Measurements from ENCODE around the gene DLGAP3. TPM values are rescaled to one million over a fixed set of nuclear protein-coding genes. Genes with fewer than 3 reads are reported as not detected.

The DLGAP3 gene
- total RNA-seq, 1 experiment from 2014 or later: under 0.01 TPM

- DNase-seq (ENCODE audit: low read depth): no peak
Observed at GRCh38 chr1:34905098-34905459, 24.4 kb downstream of the DLGAP3 start.

DNA sequence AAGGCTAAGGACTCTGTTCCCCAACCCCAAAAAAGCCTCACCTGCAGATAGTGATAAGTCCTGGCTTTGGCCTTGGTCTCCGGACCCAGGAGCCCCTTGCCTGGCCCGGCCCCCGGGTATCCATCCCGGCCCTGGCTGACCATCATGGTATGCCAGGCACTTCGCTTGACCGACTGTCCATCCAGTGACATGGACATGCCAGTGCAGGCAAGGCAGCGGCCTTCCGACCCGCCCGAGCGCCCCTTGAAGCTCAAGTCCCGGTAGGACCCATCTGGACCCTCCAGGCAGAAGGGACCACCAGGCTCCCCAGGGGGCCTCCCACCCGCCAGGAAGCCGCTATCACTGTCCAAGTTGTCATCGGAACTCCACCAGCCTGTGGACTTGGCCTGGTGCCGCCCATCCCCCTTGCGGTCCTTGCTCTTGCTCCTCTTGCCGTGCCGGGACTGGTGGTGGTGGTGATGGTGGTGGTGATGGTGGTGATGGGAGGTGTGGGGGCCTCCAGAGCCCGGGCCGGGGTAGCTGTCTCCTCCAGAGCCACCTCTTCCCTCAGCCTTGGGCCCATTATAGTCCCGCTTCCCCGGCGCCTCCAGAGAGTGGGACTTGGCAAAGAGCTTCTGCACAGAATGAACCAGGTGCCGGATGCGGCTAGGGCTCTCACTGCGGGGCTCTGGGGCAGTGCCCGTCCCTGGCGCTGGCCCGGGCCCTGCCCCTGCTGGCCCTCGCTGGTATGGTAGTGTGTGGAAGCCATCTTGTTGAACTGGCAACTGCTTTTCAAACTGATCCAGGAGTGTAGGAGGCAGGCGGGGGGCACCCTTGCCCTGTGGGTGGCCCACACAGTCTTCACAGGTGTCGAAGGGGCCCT lies 25.0 kb downstream of the DLGAP3 start:
- DNase-seq (ENCODE audit: low read depth): no peak

DNA sequence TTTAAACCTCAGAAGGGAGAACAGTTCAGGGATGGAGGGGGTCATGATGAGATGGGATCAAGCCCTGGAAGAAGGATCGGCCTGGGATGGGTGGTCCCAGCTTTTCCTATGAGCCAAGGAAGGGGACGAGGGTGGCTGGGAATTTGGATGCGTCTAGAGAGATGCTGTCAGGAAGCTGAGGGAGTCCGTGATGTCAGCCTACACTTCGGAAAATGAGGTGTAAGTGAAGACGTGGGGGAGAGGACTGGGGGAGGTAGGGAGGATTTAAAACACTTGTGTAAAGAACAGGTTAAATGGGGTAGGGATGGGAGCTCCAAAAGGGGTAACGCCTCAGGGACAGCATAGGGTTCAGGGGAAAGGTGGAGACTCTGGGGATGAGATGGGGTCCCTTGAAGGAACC lies 27.5 kb downstream of the DLGAP3 start:
- DNase-seq (ENCODE audit: low read depth): no peak

DNA sequence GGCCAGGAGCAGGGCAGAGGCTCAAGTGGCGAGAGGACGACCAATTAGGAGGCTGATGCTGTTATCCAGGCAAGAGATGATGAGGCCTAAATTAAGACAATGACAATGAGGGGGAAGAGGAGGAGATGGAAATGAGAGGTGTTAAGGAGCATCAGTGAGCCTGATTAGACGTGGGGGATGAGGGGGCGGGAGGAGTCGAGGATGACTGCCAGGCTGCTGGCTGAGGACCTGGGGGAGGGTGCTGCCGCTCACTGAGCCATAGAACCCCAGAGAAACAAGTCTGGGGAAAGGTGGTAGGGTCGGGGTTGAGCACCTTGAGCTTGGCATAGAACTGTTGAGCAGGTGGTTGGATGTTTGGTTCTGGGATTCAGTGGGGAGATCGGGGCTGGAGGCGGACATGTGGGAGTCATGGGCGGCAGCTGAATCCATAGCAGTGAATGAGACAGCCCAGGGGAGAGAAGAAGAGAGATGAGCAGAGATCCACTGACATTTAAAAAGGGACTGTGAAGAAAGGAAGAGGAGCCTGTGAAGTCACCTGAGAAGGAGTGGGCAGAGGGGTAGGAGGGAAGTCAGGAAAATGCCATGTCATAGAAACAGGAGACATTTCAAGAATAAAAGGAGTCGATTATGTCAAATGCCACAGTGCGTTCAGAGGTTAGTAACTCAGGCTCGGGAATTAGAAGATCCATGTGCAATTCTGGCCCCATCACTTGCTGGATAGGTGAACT lies 28.5 kb downstream of the DLGAP3 start:
- no peak for DNase-seq (ENCODE audit: low read depth)

DNA sequence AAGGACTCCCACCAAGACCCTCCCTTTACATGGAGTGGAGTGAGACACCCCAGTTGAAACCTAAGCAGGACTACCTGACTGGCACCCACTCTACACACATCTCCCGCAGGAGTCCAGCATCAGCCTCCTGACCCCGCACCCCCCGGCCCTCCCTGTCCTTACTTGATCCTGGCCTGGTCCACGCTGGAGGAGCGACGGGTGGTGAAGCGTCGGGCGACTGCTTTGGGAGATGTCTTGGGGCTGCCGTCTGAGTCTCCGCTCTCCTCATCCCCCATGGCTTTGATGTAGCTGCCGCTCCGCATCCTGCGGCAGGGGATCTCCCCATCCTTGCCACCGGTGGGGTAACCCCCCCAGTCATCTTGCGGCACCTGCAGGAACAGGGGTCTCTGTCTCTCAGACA lies 29.5 kb downstream of the DLGAP3 start:
- DNase-seq (ENCODE audit: low read depth): no peak

DNA sequence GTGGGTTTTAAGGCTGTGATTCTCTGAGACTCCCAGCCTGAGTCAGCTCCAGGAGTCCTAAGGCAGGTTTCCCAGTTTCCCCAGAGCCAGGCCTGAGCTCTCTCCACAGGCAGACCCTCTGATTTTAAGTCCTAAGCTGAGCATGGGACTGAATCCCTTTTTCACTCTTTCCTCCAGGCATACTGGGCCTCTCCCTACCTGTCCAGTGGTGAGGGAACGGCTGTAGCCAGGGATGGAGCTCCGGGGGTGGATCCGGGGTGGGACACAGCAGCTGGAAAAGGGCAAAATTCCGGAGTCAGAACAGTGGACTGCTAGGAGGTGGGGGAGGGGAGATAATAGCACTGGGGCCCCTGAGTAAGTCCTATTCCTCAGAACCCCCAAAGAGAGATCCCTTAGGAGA lies 30.0 kb downstream of the DLGAP3 start:
- no peak for DNase-seq (ENCODE audit: low read depth)

DNA sequence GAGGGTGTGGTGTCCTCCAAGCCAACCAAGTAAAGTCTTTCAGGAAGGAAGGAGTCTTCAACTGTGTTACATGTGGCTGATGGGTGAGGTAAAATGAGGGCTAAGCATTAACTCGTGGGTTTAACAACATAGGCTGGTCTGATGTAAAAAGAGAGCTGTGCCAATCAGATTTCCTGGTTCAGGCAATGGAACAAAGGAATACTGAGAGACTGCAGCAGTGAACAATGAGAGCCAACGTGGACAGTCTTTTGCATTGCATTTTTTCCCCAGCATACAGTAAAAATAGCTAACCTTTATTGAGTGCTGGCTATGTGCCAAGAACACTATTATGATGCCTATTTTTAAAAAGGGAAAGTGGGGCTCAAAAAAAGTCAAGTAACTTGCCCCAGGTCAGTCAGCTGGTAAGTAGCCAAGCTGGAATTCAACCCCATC lies 31.1 kb downstream of the DLGAP3 start:
- DNase-seq (ENCODE audit: low read depth): no peak

DNA sequence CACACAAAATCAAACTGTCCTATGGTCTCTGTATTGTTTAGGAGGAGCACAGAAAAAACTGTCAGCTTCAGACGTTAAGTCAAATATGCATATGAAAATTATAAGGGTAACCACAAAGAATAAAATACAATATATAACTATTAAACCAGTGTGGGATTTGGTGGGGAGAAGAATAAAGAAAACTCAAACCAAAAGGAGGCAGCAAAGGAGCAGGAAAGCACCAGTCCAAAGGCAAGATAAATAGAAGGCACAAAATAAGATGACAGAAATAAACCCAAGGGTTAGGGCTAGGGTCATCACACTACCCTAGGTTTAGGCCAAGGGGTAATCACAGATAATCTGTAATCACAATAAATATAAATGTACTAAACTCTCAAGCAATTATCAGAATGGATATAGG lies 32.8 kb downstream of the DLGAP3 start:
- no peak for DNase-seq (ENCODE audit: low read depth)

- DNase-seq (ENCODE audit: low read depth): no peak
Observed at GRCh38 chr1:34889705-34890104, 39.7 kb downstream of the DLGAP3 start.

DNA sequence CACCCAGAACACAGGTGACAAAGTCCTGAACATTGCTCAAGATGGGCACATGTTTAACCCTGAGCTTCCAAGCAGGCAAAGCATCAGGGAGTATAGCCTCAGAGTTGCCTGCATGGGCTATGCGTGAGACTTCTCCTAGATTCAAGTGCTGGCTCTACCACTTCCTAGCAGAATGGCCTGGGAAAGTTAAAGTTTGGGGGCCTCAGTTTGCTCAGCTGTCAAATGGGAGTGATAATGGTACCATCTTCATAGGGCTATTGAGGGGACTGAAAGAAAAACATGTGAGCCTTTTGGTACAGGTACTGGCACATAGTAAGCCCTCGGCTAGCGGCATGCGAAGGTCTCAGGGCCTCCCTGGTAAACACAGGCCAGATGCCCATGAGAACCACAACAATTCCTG lies 41.9 kb downstream of the DLGAP3 start:
- DNase-seq (ENCODE audit: low read depth): no peak

DNA sequence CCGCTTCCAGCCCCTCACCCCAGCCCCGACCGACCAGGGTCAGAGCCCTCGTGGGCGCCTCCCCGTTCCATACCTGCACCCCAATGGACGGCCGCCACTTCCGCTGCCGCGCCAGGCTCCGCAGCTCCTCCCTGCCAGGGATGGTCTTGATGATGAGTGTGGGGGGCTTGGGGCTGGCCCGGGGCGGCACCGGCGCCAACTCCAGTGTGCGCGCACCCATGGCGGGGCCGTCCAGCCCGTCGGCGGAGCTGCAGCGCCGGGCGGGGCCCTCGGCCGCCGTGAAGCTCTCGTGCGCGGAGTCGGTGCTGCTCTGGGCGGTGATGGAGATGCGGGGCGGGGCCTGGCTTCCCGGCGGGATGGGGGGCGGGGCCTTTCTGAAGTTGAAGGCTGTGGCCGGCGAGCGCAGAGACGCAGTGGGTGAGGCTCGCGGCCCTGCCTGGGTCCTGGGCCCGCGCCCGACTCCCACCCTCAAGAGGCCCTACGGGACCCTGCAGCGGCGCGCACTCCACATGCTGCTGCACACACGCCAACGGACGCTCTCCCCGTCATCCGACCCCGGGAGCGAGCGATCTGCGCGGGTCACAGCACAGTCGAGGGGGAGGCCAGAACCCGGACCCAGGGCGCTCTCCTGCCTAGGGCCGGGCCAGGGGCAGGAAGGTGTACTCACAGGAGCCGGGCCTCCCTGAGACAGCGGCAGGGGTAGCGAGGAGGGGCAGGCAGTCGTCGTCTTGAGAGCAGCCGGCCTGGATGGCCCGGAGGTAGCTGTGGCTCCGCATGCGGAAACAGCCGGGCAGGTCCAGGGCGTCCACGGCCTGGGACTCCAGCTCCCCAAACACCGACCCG lies 43.8 kb downstream of the DLGAP3 start:
- DNase-seq (ENCODE audit: low read depth): peak; percentile 44

- DNase-seq (ENCODE audit: low read depth): no peak
Observed at GRCh38 chr1:34884961-34885360, 44.5 kb downstream of the DLGAP3 start.

GRCh38 chr1:34884536-34884935 lies 44.9 kb downstream of the DLGAP3 start:
- DNase-seq (ENCODE audit: low read depth): no peak

- DNase-seq (ENCODE audit: low read depth): no peak
Observed at GRCh38 chr1:34879230-34879629, 50.2 kb downstream of the DLGAP3 start.

DNA sequence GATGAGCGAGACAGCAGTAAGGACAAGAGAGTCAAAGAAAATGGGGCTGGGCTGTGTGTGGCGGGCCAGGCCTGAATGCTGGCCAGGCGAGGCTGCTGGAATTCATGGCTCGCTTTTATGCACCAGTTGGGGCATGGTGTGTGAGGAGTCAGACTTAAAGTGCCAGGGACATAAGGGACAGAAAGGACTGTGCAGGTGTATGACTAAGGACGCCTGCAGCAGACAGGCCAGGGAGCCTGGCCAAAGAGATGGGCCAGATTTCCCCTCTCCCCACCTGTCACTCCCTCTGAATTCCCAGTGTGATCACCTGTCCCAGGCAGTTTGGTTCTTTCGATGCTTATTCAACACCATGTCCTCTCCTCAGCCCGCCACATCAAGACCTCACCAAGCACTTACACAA lies 53.0 kb downstream of the DLGAP3 start:
- DNase-seq (ENCODE audit: low read depth): no peak

DNA sequence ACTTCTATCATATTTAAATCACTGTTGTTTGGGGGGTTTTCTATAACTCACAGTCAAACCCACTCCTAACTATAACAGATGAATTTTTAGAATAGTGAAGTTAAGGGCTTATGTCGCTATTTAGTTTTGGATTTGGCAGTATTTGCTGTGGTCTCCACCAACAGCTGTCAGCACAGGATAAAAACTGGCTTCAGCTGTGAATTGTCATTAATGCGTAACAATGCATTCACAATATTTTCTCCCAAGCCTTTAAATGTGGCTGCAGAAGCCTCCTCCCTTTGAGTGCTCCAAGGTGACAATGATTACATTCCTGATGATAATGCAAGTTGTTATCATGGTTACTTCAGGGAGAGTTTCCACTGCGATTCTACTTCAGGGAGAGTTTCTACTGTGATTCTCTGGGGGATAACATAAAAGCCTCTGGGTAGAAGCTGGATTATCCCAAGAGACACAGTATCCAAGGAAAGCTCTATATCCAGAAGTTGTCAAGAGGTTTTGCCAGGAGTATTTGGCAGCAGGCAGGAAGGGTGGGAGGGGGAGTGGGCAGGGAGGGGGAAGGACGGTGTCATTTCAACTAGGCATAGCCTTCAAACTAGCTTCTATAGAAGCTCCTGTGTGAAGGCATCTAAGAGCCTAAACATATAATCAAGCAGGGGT lies 55.0 kb downstream of the DLGAP3 start:
- no peak for DNase-seq (ENCODE audit: low read depth)

DNA sequence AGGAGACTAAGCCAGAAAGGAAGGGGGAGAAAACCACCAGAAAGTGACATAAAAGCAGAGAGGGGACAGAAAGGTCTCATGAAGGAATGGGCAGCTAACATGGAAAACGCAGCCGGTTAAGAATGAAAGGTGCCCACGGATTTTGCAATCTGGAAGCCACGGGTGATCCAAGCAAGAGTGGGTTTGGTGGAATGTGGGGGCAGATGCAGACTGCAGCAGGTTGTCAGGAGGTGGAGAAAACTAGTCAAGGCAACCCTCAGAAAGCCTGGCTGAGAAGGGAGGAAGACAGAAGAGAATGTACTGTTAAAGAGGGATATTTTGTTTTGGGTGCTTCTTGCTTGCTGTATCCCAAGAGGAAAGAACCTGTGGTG lies 57.3 kb downstream of the DLGAP3 start:
- DNase-seq (ENCODE audit: low read depth): no peak

- peak; percentile 15 for DNase-seq (ENCODE audit: low read depth)
Observed at GRCh38 chr1:34871443-34872132, 57.9 kb downstream of the DLGAP3 start.

DNA sequence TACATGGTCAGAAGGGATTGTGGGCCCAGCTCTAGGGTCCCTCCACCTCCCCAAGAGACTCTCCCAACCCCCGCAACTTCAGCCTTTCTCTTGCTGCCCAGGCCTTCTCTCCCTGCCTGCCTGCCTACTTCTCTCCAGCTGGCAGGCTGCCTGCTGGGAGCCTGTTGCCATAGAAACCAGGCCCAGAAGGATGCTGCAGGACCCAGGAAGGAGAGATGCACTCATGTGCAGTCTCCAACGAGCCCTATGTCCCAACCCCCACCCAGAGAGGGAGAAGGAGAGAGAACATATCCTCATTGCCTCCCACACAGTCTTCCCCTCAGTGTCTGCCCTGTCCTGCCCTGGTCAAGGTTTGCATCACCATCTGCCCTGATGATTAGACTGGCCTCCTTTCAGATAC lies 59.1 kb downstream of the DLGAP3 start:
- DNase-seq (ENCODE audit: low read depth): no peak

DNA sequence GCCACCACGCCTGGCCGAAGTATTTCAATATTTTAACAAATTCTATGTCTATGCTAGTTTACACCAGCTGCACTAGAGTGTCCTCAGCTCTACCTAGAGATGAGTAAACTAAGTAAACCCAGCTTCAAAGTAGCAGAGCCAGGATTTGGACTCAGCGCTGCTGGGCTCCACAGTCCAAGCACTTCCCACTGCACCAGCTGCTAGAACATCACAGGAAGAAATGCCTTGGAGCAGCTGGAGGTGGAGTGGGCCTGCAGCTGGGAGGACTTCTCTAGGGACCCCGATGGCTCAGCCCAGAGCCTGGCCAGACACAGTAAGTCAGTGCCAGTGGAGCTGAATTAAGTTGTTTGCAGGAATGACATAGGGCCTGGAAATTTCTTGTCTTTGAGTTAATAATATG lies 59.7 kb downstream of the DLGAP3 start:
- DNase-seq (ENCODE audit: low read depth): no peak
